Measurements from ENCODE around the gene TDRD12.

Gene TDRD12

GRCh38 chr19:32870981-32871451 is 151.4 kb downstream of the TDRD12 start:
- no peak for FAIRE-seq

- no peak for FAIRE-seq
Measured at GRCh38 chr19:32872391-32872790, 152.8 kb downstream of the TDRD12 start.

GRCh38 chr19:32873247-32873959 is 153.8 kb downstream of the TDRD12 start:
- FAIRE-seq: no peak

- no peak for FAIRE-seq
Measured at GRCh38 chr19:32874605-32875004, 155.0 kb downstream of the TDRD12 start.

- no peak for FAIRE-seq
Measured at GRCh38 chr19:32875428-32875827, 155.9 kb downstream of the TDRD12 start.

GRCh38 chr19:32876236-32876918 is 156.8 kb downstream of the TDRD12 start:
- FAIRE-seq: no peak

GRCh38 chr19:32876919-32877285 is 157.3 kb downstream of the TDRD12 start:
- no peak for FAIRE-seq
